HEK293 (cell line): ENCODE measurements around the gene RABAC1.

Experiments
- HOXA7 ChIP-seq: sonication (generic); formaldehyde crosslinking; IDR thresholded peaks from 2 replicates; pipeline ENCODE4 v1.8.1; 2022; ENCODE audit warnings: missing genetic modification reagents, borderline replicate concordance
- KLF9 ChIP-seq: fragments of 450-650 bp; formaldehyde crosslinking; IDR thresholded peaks from 2 replicates; pipeline ENCODE4 v1.5.1; 2016; ENCODE audit warnings: missing biosample characterization, missing genetic modification characterization, low read depth
- MYNN ChIP-seq: fragments of 450-650 bp; formaldehyde crosslinking; IDR thresholded peaks from 2 replicates; pipeline ENCODE4 v1.5.1; 2016; ENCODE audit warnings: missing biosample characterization, missing genetic modification characterization, borderline replicate concordance
- ZNF121 ChIP-seq: fragments of 450-650 bp; formaldehyde crosslinking; IDR thresholded peaks from 2 replicates; pipeline ENCODE4 v1.5.1; 2016; ENCODE audit warnings: missing biosample characterization, missing genetic modification characterization
- ZNF423 ChIP-seq: fragments of 450-650 bp; formaldehyde crosslinking; IDR thresholded peaks from 2 replicates; pipeline ENCODE4 v1.5.1; 2016; ENCODE audit warnings: missing biosample characterization, missing genetic modification characterization
- ZNF501 ChIP-seq: fragments of 450-650 bp; formaldehyde crosslinking; IDR thresholded peaks from 2 replicates; pipeline ENCODE4 v1.5.1; 2016; ENCODE audit warnings: missing biosample characterization, missing genetic modification characterization
- ZNF555 ChIP-seq: fragments of 450-650 bp; formaldehyde crosslinking; conservative IDR thresholded peaks from 2 replicates; pipeline ENCODE4 v1.5.1; 2017; ENCODE audit warnings: missing biosample characterization, mild to moderate bottlenecking, missing genetic modification characterization, inconsistent platforms
- ZNF843 ChIP-seq: fragments of 450-650 bp; formaldehyde crosslinking; IDR thresholded peaks from 2 replicates; pipeline ENCODE4 v1.5.1; 2016; ENCODE audit warnings: missing biosample characterization, missing genetic modification characterization
- TF ChIP-seq, protein P1 (sequence below): fragments of 450-650 bp; formaldehyde crosslinking; IDR thresholded peaks from 2 replicates; pipeline ENCODE4 v1.5.1; 2016; ENCODE audit warnings: missing biosample characterization, missing genetic modification characterization
- TF ChIP-seq, protein P2 (sequence below): fragments of 450-650 bp; formaldehyde crosslinking; IDR thresholded peaks from 2 replicates; pipeline ENCODE4 v1.5.1; 2016; ENCODE audit warnings: missing biosample characterization, missing genetic modification characterization
- TF ChIP-seq, protein P3 (sequence below): fragments of 450-650 bp; formaldehyde crosslinking; IDR thresholded peaks from 2 replicates; pipeline ENCODE4 v1.5.1; 2016; ENCODE audit warnings: missing biosample characterization, missing genetic modification characterization
- TF ChIP-seq, protein P4 (sequence below): fragments of 450-650 bp; formaldehyde crosslinking; IDR thresholded peaks from 2 replicates; pipeline ENCODE4 v1.5.1; 2017; ENCODE audit warnings: missing biosample characterization, missing genetic modification characterization

DNA sequence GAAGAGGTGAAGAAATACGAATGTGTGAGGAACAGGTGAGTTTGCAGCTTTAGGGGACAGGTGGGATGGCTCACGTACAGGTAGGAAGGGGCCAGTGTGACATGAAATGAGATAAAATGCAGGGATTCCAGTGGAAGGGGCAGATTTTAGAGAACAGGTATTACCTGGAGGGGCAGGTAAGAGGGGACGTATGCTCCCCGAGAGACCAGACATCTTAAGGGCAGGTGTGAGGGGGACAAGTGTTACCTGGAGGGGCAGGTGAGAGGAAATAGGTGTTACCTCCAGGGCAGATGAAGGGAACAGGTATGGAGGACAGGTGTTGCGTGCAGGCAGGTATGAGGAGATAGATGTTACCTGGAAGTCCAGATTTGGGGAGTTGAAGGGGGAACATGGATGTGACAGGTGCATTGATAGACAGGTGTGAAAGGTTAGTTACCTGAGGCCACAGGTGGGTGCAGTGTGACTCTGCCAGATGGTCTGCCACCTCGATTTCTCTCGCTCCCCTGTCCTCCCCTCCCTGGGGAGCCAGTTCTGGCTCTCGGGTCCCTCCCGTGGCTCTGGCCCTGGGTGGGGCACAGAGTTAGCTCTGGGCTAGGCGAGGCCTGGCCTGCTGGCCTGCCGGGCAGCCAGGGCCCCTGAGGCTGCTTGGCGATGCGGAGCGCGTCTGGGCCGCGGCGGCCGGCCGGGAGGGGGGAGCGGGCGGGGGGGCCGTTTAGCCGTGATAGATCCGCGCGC, 32.9 kb downstream of the RABAC1 start:
- TF ChIP-seq, protein P1, sequence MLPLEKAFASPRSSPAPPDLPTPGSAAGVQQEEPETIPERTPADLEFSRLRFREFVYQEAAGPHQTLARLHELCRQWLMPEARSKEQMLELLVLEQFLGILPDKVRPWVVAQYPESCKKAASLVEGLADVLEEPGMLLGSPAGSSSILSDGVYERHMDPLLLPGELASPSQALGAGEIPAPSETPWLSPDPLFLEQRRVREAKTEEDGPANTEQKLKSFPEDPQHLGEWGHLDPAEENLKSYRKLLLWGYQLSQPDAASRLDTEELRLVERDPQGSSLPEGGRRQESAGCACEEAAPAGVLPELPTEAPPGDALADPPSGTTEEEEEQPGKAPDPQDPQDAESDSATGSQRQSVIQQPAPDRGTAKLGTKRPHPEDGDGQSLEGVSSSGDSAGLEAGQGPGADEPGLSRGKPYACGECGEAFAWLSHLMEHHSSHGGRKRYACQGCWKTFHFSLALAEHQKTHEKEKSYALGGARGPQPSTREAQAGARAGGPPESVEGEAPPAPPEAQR (tag by site-specific recombination), result no peak
- TF ChIP-seq, protein P2, sequence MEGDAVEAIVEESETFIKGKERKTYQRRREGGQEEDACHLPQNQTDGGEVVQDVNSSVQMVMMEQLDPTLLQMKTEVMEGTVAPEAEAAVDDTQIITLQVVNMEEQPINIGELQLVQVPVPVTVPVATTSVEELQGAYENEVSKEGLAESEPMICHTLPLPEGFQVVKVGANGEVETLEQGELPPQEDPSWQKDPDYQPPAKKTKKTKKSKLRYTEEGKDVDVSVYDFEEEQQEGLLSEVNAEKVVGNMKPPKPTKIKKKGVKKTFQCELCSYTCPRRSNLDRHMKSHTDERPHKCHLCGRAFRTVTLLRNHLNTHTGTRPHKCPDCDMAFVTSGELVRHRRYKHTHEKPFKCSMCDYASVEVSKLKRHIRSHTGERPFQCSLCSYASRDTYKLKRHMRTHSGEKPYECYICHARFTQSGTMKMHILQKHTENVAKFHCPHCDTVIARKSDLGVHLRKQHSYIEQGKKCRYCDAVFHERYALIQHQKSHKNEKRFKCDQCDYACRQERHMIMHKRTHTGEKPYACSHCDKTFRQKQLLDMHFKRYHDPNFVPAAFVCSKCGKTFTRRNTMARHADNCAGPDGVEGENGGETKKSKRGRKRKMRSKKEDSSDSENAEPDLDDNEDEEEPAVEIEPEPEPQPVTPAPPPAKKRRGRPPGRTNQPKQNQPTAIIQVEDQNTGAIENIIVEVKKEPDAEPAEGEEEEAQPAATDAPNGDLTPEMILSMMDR (tag by site-specific recombination), result no peak
- TF ChIP-seq ZNF843 (tag by site-specific recombination) (no peak), MYNN (tag by site-specific recombination) (no peak), KLF9 (tag by site-specific recombination) (no peak), ZNF555 (tag by site-specific recombination) (no peak), HOXA7 (CRISPR knock-in tag) (no peak), ZNF423 (tag by site-specific recombination) (no peak), ZNF501 (no peak), ZNF121 (tag by site-specific recombination) (no peak)
- TF ChIP-seq, protein P3, sequence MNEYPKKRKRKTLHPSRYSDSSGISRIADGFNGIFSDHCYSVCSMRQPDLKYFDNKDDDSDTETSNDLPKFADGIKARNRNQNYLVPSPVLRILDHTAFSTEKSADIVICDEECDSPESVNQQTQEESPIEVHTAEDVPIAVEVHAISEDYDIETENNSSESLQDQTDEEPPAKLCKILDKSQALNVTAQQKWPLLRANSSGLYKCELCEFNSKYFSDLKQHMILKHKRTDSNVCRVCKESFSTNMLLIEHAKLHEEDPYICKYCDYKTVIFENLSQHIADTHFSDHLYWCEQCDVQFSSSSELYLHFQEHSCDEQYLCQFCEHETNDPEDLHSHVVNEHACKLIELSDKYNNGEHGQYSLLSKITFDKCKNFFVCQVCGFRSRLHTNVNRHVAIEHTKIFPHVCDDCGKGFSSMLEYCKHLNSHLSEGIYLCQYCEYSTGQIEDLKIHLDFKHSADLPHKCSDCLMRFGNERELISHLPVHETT (tag by site-specific recombination), result no peak
- TF ChIP-seq, protein P4, sequence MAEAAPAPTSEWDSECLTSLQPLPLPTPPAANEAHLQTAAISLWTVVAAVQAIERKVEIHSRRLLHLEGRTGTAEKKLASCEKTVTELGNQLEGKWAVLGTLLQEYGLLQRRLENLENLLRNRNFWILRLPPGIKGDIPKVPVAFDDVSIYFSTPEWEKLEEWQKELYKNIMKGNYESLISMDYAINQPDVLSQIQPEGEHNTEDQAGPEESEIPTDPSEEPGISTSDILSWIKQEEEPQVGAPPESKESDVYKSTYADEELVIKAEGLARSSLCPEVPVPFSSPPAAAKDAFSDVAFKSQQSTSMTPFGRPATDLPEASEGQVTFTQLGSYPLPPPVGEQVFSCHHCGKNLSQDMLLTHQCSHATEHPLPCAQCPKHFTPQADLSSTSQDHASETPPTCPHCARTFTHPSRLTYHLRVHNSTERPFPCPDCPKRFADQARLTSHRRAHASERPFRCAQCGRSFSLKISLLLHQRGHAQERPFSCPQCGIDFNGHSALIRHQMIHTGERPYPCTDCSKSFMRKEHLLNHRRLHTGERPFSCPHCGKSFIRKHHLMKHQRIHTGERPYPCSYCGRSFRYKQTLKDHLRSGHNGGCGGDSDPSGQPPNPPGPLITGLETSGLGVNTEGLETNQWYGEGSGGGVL (tag by site-specific recombination), result no peak
